Liver (tissue), 3 donors: ENCODE data around the gene PRAF2.

Experiments
- ATF3 ChIP-seq: IDR thresholded peaks from 2 replicates; pipeline ENCODE4 v1.6.1; 2016; ENCODE audit warnings: antibody characterized with exemption
- CTCF ChIP-seq: fragments of 150-350 bp; IDR thresholded peaks from 2 replicates; pipeline ENCODE4 v1.5.1; 2017; ENCODE audit warnings: improper control_type of control experiment, low read depth, low read length; ENCODE audit not compliant: missing input control
- EGR1 ChIP-seq, 2 donors: IDR thresholded peaks; 2 replicates each; pipeline ENCODE4 v1.6.1; 2016 to 2018; ENCODE audit warnings: antibody characterized with exemption in 2 of 2, low read depth in 2 of 2
- MAX ChIP-seq: IDR thresholded peaks from 2 replicates; pipeline ENCODE4 v1.6.1; 2016; ENCODE audit warnings: antibody characterized with exemption
- REST ChIP-seq: IDR thresholded peaks from 2 replicates; pipeline ENCODE4 v1.6.1; 2016; ENCODE audit warnings: antibody characterized with exemption, mild to moderate bottlenecking
- RXRA ChIP-seq, 2 donors: IDR thresholded peaks; 2 replicates each; pipeline ENCODE4 v1.6.1; 2017 to 2018; ENCODE audit warnings: antibody characterized with exemption in 2 of 2, mild to moderate bottlenecking in 1 of 2
- SP1 ChIP-seq: IDR thresholded peaks from 2 replicates; pipeline ENCODE4 v1.6.1; 2018; ENCODE audit warnings: antibody characterized with exemption, mild to moderate bottlenecking
- TAF1 ChIP-seq: conservative IDR thresholded peaks from 2 replicates; pipeline ENCODE4 v1.6.1; 2016; ENCODE audit warnings: antibody characterized with exemption, mild to moderate bottlenecking
- YY1 ChIP-seq: IDR thresholded peaks from 2 replicates; pipeline ENCODE4 v1.6.1; 2016; ENCODE audit warnings: antibody characterized with exemption, mild to moderate bottlenecking
- donor health status: healthy.
- donor health status: healthy.

- TF ChIP-seq CTCF, result no peak
- no peak for TF ChIP-seq SP1
- no peak for TF ChIP-seq TAF1
- TF ChIP-seq EGR1 (IDR thresholded peaks at IDR 0.05; ENCODE audit: low read depth in 2 of 2), result no peak
- TF ChIP-seq RXRA (IDR thresholded peaks at IDR 0.05), result no peak
- TF ChIP-seq YY1, result no peak
- no peak for TF ChIP-seq REST
- TF ChIP-seq ATF3, result no peak
- no peak for TF ChIP-seq MAX
Measured at GRCh38 chrX:49060914-49061313, 12.9 kb downstream of the PRAF2 start.
